H1 (cell line): ENCODE data around the gene LAMC3.

ENCODE experiments used
- CTCF ChIP-seq, 3 experiments: IDR thresholded peaks; 1 replicate in 2 of 3; 2 replicates in 1 of 3; pipeline versions ENCODE4 v1.5.1 to v1.6.1; 2011; ENCODE audit warnings: low read length in 3 of 3, mild to moderate bottlenecking in 3 of 3, inconsistent platforms in 2 of 3, low read depth in 1 of 3, moderate library complexity in 1 of 3; ENCODE audit not compliant: insufficient read depth in 1 of 3; ENCODE audit errors: control extremely low read depth in 1 of 3
- EP300 ChIP-seq, 2 experiments: IDR thresholded peaks; 1 replicate in 1 of 2; 2 replicates in 1 of 2; pipeline ENCODE4 v1.6.1; 2011 to 2012; ENCODE audit warnings: low read depth in 2 of 2, low read length in 2 of 2, mild to moderate bottlenecking in 2 of 2, borderline replicate concordance in 1 of 2, inconsistent platforms in 1 of 2, moderate library complexity in 1 of 2
- EZH2 ChIP-seq: fragments of 200-600 bp; sonication (generic); IDR thresholded peaks from 2 replicates; pipeline ENCODE4 v1.7.1; 2012; ENCODE audit warnings: low read depth, mild to moderate bottlenecking, moderate library complexity, low read length, inconsistent platforms; ENCODE audit not compliant: severe bottlenecking
- HDAC6 ChIP-seq: IDR thresholded peaks from one replicate; pipeline ENCODE4 v1.7.1; 2012; ENCODE audit warnings: low read depth, mild to moderate bottlenecking, inconsistent platforms, low read length, moderate library complexity
- POLR2A ChIP-seq, 2 experiments: IDR thresholded peaks; 1 replicate in 1 of 2; 2 replicates in 1 of 2; pipeline ENCODE4 v1.6.1; 2011; ENCODE audit warnings: low read depth in 2 of 2, low read length in 2 of 2, mild to moderate bottlenecking in 2 of 2; ENCODE audit errors: control extremely low read depth in 1 of 2
- RAD21 ChIP-seq, 2 experiments: IDR thresholded peaks in 1 of 2; conservative IDR thresholded peaks in 1 of 2; 2 replicates each; pipeline ENCODE4 v1.6.1; 2011; ENCODE audit warnings: low read depth in 2 of 2, low read length in 2 of 2, improper control_type of control experiment in 1 of 2, inconsistent platforms in 1 of 2, mild to moderate bottlenecking in 1 of 2, moderate library complexity in 1 of 2
- RNF2 ChIP-seq: fragments of 200-900, 300-1000 bp; sonication (generic); IDR thresholded peaks from 2 replicates; pipeline ENCODE4 v1.7.1; 2016; ENCODE audit warnings: borderline replicate concordance, low read depth, mild to moderate bottlenecking, antibody characterized with exemption, low read length; ENCODE audit not compliant: poor library complexity, severe bottlenecking; ENCODE audit errors: missing control alignments
- SIX5 ChIP-seq: IDR thresholded peaks from 2 replicates; pipeline ENCODE4 v1.6.1; 2011; ENCODE audit warnings: mild to moderate bottlenecking, low read depth, low read length
- SRF ChIP-seq: IDR thresholded peaks from 2 replicates; pipeline ENCODE4 v1.6.1; 2011; ENCODE audit warnings: mild to moderate bottlenecking, low read depth, low read length, moderate library complexity

- no peak for TF ChIP-seq SRF
- TF ChIP-seq EZH2 = no peak
- no peak for TF ChIP-seq SIX5
- no peak for TF ChIP-seq CTCF (IDR thresholded peaks at IDR 0.05; ENCODE audit: control extremely low read depth in 1 of 3, insufficient read depth in 1 of 3, low read depth in 1 of 3, low read length in 3 of 3)
- TF ChIP-seq HDAC6 = no peak
- no peak for TF ChIP-seq POLR2A (IDR thresholded peaks at IDR 0.05; ENCODE audit: control extremely low read depth in 1 of 2, low read depth in 2 of 2, low read length in 2 of 2)
- no peak for TF ChIP-seq RAD21 (IDR thresholded peaks at IDR 0.05 in 1 of 2, conservative IDR thresholded peaks at IDR 0.05 in 1 of 2; ENCODE audit: low read depth in 2 of 2, low read length in 2 of 2)
- no peak for TF ChIP-seq RNF2
- TF ChIP-seq EP300 (IDR thresholded peaks at IDR 0.05; ENCODE audit: borderline replicate concordance in 1 of 2, low read depth in 2 of 2, low read length in 2 of 2) = no peak
Measured at GRCh38 chr9:131029574-131029952, 20.6 kb downstream of the LAMC3 start.
